B cell (primary cell): ENCODE results near the gene RHBDF1. TPM values are rescaled to one million over a fixed set of nuclear protein-coding genes. Genes with fewer than 3 reads are reported as not detected.

Experiments
- ATAC-seq: fragments of 200-7000 bp; cut with Tn5 transposase; one replicate; pipeline ENCODE4 v1.10.0; 2021; ENCODE audit warnings: low read depth, mild to moderate bottlenecking, moderate number of reproducible peaks, moderate library complexity
- CTCF ChIA-PET: fragments of 350-600 bp; sonication (Branson Sonifier 250); formaldehyde crosslinking; loops from one replicate; lab custom pipeline; 2021; ENCODE audit warnings: antibody characterized with exemption, inconsistent platforms; lab: Charles Lee
- POLR2A ChIA-PET: fragments of 350-600 bp; sonication (Branson Sonifier 250); formaldehyde crosslinking; loops from one replicate; lab custom pipeline; 2021; ENCODE audit warnings: antibody characterized with exemption; lab: Charles Lee
- DNase-seq: peaks from one replicate; pipeline ENCODE4 v3.0.0; 2013
- H2AFZ ChIP-seq: 2 replicates; pipeline ENCODE4 v1.6.1; 2012; ENCODE audit warnings: mild to moderate bottlenecking, low read depth, low read length; ENCODE audit not compliant: insufficient read depth, poor library complexity, severe bottlenecking
- H3K27ac ChIP-seq, 2 donors: 1 replicate in 1 of 2; 2 replicates in 1 of 2; pipeline ENCODE4 v1.5.1; 2012 to 2013; ENCODE audit warnings: low read length in 2 of 2, mild to moderate bottlenecking in 2 of 2, moderate library complexity in 1 of 2
- H3K27me3 ChIP-seq, 4 experiments: fragments of 200-600 bp in 1 of 4; sonication (generic) in 1 of 4; replicated peaks in 1 of 4; 1 replicate in 2 of 4; 2 replicates in 2 of 4; pipeline versions ENCODE4 v1.6.1 to v1.7.0; 2013 to 2016; ENCODE audit warnings: low read length in 3 of 4, mild to moderate bottlenecking in 2 of 4, mixed read lengths in 1 of 4, moderate library complexity in 1 of 4; ENCODE audit not compliant: insufficient read depth in 4 of 4, control insufficient read depth in 3 of 4; ENCODE audit errors: control extremely low read depth in 1 of 4
- H3K36me3 ChIP-seq, 2 experiments: replicated peaks in 1 of 2; 1 replicate in 1 of 2; 2 replicates in 1 of 2; pipeline versions ENCODE4 v1.6.1 to v1.7.1; 2013; ENCODE audit warnings: low read length in 1 of 2; ENCODE audit not compliant: insufficient read depth in 2 of 2, control insufficient read depth in 1 of 2; ENCODE audit errors: control extremely low read depth in 1 of 2, extremely low read depth in 1 of 2
- H3K4me1 ChIP-seq, 2 donors: fragments of 200-600 bp in 1 of 2; sonication (generic) in 1 of 2; 1 replicate in 1 of 2; 2 replicates in 1 of 2; pipeline versions ENCODE4 v1.5.1 to v1.6.1; 2013 to 2017; ENCODE audit warnings: low read length in 2 of 2; ENCODE audit not compliant: control insufficient read depth in 2 of 2, insufficient read depth in 2 of 2
- H3K4me2 ChIP-seq: replicated peaks from 2 replicates; pipeline ENCODE3; 2012; ENCODE audit warnings: mild to moderate bottlenecking, low read depth, low read length; ENCODE audit not compliant: poor library complexity, severe bottlenecking
- H3K4me3 ChIP-seq, 5 experiments: fragments of 200-600 bp in 1 of 5; sonication (generic) in 1 of 5; 1 replicate in 3 of 5; 2 replicates in 2 of 5; pipeline versions ENCODE4 v1.5.1 to v1.7.0; 2011 to 2016; ENCODE audit warnings: low read length in 4 of 5, mild to moderate bottlenecking in 4 of 5, low read depth in 2 of 5, control low read depth in 1 of 5, moderate library complexity in 1 of 5; ENCODE audit not compliant: insufficient read depth in 1 of 5; ENCODE audit errors: control extremely low read depth in 1 of 5, extremely low read depth in 1 of 5
- H3K79me2 ChIP-seq: fragments of 200-600 bp; sonication (generic); one replicate; pipeline ENCODE4 v1.6.0; 2016; ENCODE audit warnings: low read length; ENCODE audit not compliant: control insufficient read depth, insufficient read depth
- H3K9ac ChIP-seq: fragments of 200-600 bp; sonication (generic); 2 replicates; pipeline ENCODE4 v1.6.1; 2017; ENCODE audit warnings: mild to moderate bottlenecking, low read length, moderate library complexity
- H3K9me3 ChIP-seq, 3 donors: one replicate each; pipeline versions ENCODE4 v1.6.1 to v1.7.1; 2013; ENCODE audit warnings: low read length in 2 of 3; ENCODE audit not compliant: control insufficient read depth in 2 of 3, insufficient read depth in 1 of 3; ENCODE audit errors: control extremely low read depth in 1 of 3
- H4K20me1 ChIP-seq: 2 replicates; pipeline ENCODE4 v1.6.0; 2012; ENCODE audit warnings: mild to moderate bottlenecking, low read length; ENCODE audit not compliant: insufficient read depth, control insufficient read depth, poor library complexity, severe bottlenecking
- H3K27ac Mint-ChIP-seq: one replicate; pipeline ENCODE4 v1.8.0; 2021; ENCODE audit warnings: mixed read lengths
- H3K27me3 Mint-ChIP-seq: one replicate; pipeline ENCODE4 v1.8.0; 2021; ENCODE audit warnings: mixed read lengths
- H3K4me1 Mint-ChIP-seq: one replicate; pipeline ENCODE4 v1.8.0; 2021; ENCODE audit warnings: mixed read lengths
- H3K4me3 Mint-ChIP-seq: one replicate; pipeline ENCODE4 v1.8.0; 2021; ENCODE audit warnings: mixed read lengths
- H3K9me3 Mint-ChIP-seq: one replicate; pipeline ENCODE4 v1.8.0; 2022; ENCODE audit warnings: mixed read lengths; ENCODE audit not compliant: insufficient read depth
- CTCF ChIP-seq: fragments of 200-600 bp; IDR thresholded peaks from one replicate; pipeline ENCODE4 v1.8.0; 2022; ENCODE audit warnings: antibody characterized with exemption, mild to moderate bottlenecking
- EZH2 ChIP-seq: IDR thresholded peaks from 2 replicates; pipeline ENCODE4 v1.6.1; 2012; ENCODE audit warnings: borderline replicate concordance, low read depth, mild to moderate bottlenecking, moderate library complexity, low read length; ENCODE audit not compliant: insufficient read depth, poor library complexity, severe bottlenecking
- WGBS: methylation state at CpG from one replicate; pipeline ENCODE4 v1.1.5; 2013; ENCODE audit warnings: missing lambda C conversion rate; ENCODE audit not compliant: insufficient coverage; 5-methylcytosine and 5-hydroxymethylcytosine counted together
- intact Hi-C: fragments of 100-400 bp; cut with micrococcal nuclease; formaldehyde crosslinking; loops from one replicate; pipeline ENCODE4 v1.10.0; 2022
- polyA plus RNA-seq: library from polyadenylated mRNA; depleted of rRNA; stranded (reverse); fragments of >200 nt; gene quantifications from 2 replicates; pipeline ENCODE4 v1.2.3, GENCODE V29; 2012
- total RNA-seq, 2 donors: library from RNA; stranded (reverse); fragments of 120-200 nt in 1 of 2; gene quantifications; 1 replicate in 1 of 2; 2 replicates in 1 of 2; pipeline versions ENCODE4 v1.2.3 to v1.2.4, GENCODE V29; 2013 to 2022

RHBDF1 gene
- total and polyA plus RNA-seq, 2 donors (not counting 1 experiment from before 2014, with no cell fraction given), result 0.42 to 0.76 TPM

- ATAC-seq (no peak), DNase-seq (no peak)
- ChIA-PET POLR2A (no interaction called here), CTCF (interaction anchor here (2.4 to 8.2 kb wide), 4 partner anchors 9 to 51 kb away, joined by 10 to 401 read pairs (median 28); partner anchors contain the start of gene RHBDF1)
- H3K27ac Mint-ChIP-seq, result no peak overlapping the region
- no peak overlapping the region for H2AFZ ChIP-seq
- H3K27me3 ChIP-seq, result no peaks in the 10 kb centered on the region
- intact Hi-C loops, result no loop called here
- peaks cover 8% of the 10 kb centered on the region for H4K20me1 ChIP-seq
- no peak overlapping the region for H3K4me3 Mint-ChIP-seq
- H3K27ac ChIP-seq, result no peak overlapping the region
- H3K4me1 ChIP-seq, result peaks cover 0 to 10% of the 10 kb centered on the region in 2 donors
- no peak overlapping the region for H3K4me2 ChIP-seq
- H3K27me3 Mint-ChIP-seq, result no peaks in the 10 kb centered on the region
- peaks cover 8% of the 10 kb centered on the region for H3K79me2 ChIP-seq
- H3K36me3 ChIP-seq, result peaks cover 0 to 22% of the 10 kb centered on the region in 2 experiments
- TF ChIP-seq EZH2 (no peak), CTCF (no peak)
- H3K9me3 ChIP-seq, result no peaks in the 10 kb centered on the region
- H3K9me3 Mint-ChIP-seq, result no peaks in the 10 kb centered on the region
- WGBS, result 93% methylated on average over 5 of the region's 5 CpGs
- H3K9ac ChIP-seq, result no peak overlapping the region
- no peak overlapping the region for H3K4me3 ChIP-seq
- peaks cover 6% of the 10 kb centered on the region for H3K4me1 Mint-ChIP-seq
Observed at GRCh38 chr16:94918-95265, 22.5 kb upstream of the RHBDF1 start.

- Histone ChIP-seq H3K36me3 (peaks cover 0 to 29% of the 10 kb centered on the region in 2 experiments), H3K4me1 (peaks cover 0 to 10% of the 10 kb centered on the region in 2 donors), H4K20me1 (peaks cover 6% of the 10 kb centered on the region), H3K9ac (no peak overlapping the region), H3K27me3 (no peaks in the 10 kb centered on the region), H3K9me3 (no peaks in the 10 kb centered on the region), H3K27ac (no peak overlapping the region), H3K4me3 (no peak overlapping the region), H3K4me2 (no peak overlapping the region), H3K79me2 (peaks cover 13% of the 10 kb centered on the region), H2AFZ (no peak overlapping the region)
- TF ChIP-seq CTCF (no peak), EZH2 (no peak)
- intact Hi-C loops, result no loop called here
- Mint-ChIP-seq H3K9me3 (no peaks in the 10 kb centered on the region), H3K4me3 (no peak overlapping the region), H3K27me3 (no peaks in the 10 kb centered on the region), H3K4me1 (peaks cover 6% of the 10 kb centered on the region), H3K27ac (no peak overlapping the region)
- CTCF ChIA-PET, result interaction anchor here (8.2 kb wide), 1 partner anchor 24 kb away, joined by 401 read pairs; the partner anchor contains the start of gene RHBDF1
- POLR2A ChIA-PET, result no interaction called here
- no peak for ATAC-seq
- DNase-seq, result no peak
- 93% methylated on average over 15 of the region's 15 CpGs for WGBS
Observed at GRCh38 chr16:92431-93339, 20.3 kb upstream of the RHBDF1 start.
